ENCODE data around the gene KRTAP5-3.

Gene KRTAP5-3

DNA sequence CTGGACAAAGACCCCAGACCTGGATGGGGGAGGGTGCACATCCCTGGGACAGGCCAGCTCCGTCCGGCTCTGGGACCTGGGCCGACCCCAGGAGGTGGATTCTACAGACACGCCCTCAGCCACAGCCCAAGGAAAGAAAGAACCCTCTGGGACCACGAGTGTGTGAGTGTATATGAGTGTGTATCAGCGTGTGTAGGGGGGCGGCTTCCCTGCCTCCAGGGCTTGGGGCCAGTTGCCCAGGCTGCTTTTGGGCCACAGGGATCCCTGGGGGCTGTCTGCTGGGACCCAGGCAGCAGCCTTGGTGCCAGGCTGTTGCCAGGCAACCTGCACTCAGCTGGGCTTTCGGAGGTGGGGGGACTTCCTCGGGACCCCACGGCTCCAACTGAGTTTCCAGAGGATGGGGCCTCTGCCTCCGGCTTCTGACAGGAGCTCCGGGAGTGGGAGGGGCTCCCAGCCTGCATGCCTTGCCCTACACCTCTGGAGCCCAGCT is 45.1 kb downstream of the KRTAP5-3 start:
- no peak for DNase-seq

DNA sequence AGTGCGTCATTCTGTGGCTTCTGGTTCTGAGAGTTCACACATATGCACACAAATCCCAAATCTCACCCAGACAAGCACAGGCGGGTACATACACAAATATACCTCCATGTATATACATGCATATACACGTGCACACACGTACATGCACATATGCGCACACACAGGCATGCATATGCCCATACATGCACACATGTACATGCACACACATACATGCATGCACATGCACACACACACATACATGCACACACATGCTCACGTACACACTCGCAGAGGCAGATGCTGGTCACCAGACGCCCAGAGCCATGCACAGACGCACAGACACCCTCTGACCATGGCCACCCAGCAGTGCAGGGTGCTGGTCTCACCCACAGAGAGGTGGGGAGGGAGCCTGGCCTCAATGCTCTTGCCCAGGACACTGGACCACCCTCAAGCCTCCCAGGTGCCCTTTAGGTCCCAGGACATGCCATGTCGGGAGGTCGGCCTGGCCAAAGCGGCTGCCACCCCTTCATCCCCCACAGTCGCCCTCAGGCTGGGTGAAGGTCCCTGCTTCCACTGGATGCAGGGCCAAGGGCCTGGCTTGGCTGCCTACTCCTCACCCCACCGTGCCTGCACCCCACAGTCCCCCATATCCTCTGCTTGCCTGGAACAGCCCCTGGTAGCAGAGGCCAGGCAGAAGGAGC is 45.7 kb downstream of the KRTAP5-3 start:
- no peak for DNase-seq

DNA sequence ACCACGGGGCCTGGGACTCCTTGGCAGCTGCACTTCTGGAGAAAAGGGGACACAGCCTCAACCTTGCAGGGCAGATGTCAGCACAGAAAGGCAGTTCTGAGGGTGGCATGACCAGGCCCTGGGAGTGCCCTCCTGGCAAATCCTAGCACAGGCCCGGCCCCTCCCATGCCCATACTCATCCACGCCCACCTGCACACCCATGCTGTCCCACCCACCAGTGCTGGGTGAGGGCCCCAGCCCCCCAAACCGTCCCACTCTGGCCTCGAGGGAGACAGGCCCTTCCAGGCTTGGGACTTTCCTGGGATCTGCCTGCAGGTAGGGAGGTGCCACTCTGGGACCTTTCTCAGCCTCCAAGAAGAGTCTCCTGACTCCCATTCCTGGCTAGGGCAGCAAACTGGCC is 46.3 kb downstream of the KRTAP5-3 start:
- DNase-seq, result no peak

DNA sequence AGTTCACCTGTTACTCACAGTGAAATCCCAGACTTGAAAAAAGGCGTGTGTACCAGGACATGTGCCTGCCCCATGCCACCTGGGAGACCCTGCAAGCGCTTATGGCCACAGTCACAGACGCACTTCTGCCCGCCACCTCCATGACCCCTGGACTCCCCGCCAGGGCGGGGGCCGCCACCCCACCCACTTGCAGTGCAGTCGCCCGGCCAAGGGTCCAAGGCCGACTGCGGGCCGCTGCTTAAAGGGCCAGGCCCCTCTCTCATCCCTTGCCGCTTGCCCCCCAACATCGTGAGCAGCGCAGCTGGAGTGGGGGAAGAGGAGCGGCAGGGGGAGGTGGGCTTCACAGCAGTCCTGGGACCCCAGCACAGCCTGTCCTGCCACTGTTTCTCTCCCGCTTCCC is 47.0 kb downstream of the KRTAP5-3 start:
- no peak for DNase-seq

DNA sequence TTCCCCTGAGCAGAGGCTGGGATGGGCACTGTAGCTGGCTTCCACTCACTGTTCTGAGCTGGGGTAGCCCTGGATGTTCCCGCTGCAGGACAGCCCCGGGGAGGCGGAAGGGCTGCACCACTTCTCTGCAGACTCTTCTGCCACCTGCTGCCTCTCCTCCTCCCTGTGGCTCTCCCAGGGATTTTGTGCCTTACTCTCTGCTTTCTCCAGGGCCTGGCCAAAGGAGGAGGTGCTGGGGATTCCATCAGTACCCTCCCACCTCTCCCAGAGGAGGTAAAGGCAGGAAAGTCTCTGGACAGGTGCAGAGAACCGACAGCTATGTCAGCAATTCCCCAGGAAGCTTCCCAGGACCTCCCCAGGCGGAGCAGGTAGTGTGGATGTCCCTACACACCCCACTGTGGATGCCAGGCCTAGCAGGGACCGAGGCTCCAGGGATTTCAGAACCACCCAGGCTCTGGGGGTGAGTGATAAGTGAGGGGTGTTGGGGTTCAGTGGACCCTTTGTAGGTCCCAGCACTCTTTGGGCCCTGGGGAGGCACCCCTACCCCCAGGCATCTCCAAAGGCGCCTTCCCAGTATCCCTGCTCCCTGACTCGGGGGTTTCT is 47.5 kb downstream of the KRTAP5-3 start:
- DNase-seq, result no peak

DNA sequence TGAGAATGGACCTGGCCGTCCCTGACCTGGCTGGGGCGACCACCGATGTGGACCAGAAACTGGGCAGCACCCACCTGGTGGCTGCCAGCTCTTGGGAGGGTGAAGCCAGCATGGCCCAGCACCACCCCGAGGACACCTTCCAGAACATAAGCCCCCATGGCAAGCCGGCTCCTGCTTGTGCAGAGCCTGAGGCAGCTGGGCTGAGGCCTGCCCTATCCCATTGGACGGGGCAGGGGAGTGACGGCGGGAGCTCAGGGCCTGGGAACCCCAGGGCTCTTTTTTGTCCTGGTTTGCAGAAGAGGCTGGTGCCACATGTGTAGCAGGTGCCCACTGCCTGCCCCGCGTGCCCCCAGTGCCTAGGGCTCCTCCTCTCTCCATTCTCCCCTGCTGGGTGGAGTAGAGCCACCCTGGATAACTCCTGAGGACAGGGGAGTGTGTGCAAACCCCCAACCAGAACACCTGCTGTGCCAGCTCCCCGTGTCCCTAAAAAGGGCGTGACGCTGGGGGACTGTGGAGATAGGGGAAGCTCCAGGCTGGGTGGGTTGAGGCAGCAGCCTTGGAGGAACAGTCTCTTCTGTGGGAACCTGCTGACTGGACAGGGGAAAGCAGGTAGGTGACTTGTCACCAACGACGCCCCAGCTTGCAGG is 48.1 kb downstream of the KRTAP5-3 start:
- no peak for DNase-seq

DNA sequence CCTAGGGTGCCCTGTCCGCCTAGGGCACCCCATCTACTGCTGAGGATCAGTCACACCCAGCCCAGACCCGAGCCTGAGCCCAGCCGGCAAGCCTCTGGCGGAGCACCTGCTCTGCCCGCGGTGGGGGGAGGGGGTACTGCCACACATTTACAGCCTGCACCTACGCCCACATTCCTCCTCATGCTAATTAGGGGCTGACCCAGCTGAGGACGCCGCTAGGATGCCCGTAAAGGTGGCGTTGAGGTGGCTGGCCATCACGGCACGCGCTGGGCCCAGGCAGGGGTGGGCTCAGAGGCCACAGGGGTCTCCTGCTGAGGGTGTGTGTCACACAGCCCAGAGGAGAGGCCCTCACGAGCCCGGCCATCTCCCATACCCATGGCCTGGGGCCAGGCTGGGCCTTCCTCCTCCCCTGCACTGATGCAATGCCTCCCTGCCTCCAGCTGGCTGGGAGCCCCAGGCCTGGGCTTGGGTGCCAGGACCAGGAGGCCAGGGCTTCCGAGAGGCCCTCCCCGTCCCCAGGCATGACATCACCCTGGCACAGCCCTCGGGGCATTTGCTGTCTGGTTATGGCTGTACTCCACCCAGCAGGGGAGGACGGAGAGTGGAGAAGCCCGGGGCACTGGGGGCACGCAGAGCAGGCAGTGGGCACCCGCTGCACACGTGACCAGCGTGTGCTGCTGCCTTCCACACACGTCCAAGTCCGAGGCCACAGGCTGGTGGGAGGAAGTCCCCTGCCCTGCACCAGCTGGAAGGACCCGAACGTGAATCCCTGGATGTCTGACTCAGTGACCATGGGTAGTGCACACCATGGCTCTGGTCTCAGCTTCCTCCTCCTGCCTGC is 48.9 kb downstream of the KRTAP5-3 start:
- DNase-seq, result no peak

DNA sequence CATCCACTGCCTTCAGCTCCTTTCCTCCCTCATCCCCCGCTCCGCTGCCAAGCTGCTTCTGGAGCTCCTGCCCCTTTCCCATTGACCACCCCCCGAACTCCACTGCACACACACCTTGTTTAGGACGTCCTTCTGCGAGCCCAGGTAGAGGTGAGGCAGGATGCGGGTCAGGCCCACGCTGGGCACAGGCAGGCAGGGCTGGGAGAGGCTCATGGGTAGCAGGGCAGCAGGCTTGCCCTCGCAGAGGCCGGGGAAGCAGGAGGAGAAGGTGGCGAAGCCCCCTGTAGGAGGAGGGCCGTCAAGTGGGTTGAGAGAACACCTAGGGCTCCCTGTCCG is 49.5 kb downstream of the KRTAP5-3 start:
- DNase-seq, result no peak

DNA sequence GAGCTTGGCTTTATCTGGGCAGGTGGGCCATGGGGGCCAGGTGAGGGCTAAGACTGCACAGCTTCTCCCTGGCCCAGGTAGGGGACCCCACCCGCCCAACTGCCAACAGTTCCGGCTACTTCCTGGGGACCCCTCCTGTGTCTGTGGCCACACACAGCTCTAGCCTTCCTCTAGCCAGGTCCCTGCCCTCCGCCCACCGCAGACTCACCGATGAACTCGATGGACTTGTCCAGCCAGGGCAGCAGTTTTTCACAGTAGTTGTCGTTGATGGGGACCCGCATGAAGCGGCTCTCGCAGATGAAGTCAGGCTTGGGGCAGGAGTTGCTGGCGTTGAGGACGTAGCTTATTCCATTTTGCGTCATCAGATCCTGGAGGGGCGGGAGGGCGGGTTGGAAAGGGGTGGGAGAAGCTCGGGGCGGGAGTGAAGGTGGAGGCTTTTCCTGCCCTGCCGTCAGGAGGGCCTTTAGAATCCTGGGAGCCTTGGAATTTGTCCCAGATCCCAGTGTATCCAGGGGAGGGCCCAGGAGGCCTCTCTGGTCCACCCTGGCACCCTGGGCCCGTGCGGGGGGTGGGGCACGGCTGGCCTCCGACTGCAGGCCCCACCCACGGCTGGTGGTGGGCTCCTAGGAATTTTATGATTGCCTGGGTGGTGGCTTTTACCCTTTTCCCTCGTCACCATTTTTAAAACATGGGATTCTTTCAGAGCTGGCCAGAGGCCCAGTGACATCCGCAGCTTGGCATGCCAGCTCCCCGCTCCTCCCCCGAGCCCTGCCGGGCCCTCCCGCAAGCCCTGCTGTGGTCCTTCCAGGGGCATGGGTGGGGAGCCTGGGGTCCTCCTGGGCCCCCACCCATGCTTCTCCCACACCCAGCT is 50.1 kb downstream of the KRTAP5-3 start:
- no peak for DNase-seq
